GM12878 (cell line): ENCODE results near the gene RBM18. TPM values are rescaled to one million over a fixed set of nuclear protein-coding genes. Genes with fewer than 3 reads are reported as not detected.

Experiments used
- ATAC-seq: fragments of 200-7000 bp; cut with Tn5 transposase; 3 replicates; pipeline ENCODE4 v1.9.1; 2020; ENCODE audit warnings: mild to moderate bottlenecking, moderate library complexity
- BruUV-seq: library from RNA; stranded (reverse); fragments of 400-500 nt; replicated peaks from 2 replicates; lab custom pipeline; 2021; lab: Mats Ljungman, UMichigan
- CTCF ChIA-PET: fragments of 300-600 bp; sonication (Branson Sonifier 250); formaldehyde crosslinking; extraction: SDS; loops from one replicate; lab custom pipeline; 2021; ENCODE audit warnings: inconsistent platforms; lab: Yijun Ruan, JAX
- POLR2A ChIA-PET: fragments of 350-600 bp; formaldehyde crosslinking; extraction: SDS; loops from one replicate; lab custom pipeline; 2021; ENCODE audit warnings: inconsistent platforms; lab: Charles Lee
- RAD21 ChIA-PET: fragments of 300-600 bp; sonication (Branson Sonifier 250); formaldehyde crosslinking; loops from one replicate; lab custom pipeline; 2023; ENCODE audit warnings: antibody characterized with exemption; ENCODE audit not compliant: unreplicated experiment; lab: Charles Lee
- SMC1A ChIA-PET: fragments of 300-600 bp; sonication (Branson Sonifier 250); formaldehyde crosslinking; loops from one replicate; lab custom pipeline; 2023; ENCODE audit not compliant: unreplicated experiment, uncharacterized antibody; lab: Charles Lee
- DNase-seq: peaks from one replicate; pipeline ENCODE4 v3.0.0-alpha.2; 2011; ENCODE audit warnings: low read depth, low spot score
- FAIRE-seq: peaks from 3 replicates; lab custom pipeline; 2011; peaks lifted over from hg19 to GRCh38; lab: Jason Lieb, UNC
- H2AFZ ChIP-seq: 2 replicates; pipeline ENCODE4 v1.6.0; 2011; ENCODE audit warnings: low read depth, low read length, control low read depth; ENCODE audit not compliant: control insufficient read depth
- H3K27ac ChIP-seq: 2 replicates; pipeline ENCODE4 v1.5.1; 2011; ENCODE audit warnings: control low read depth; ENCODE audit not compliant: control insufficient read depth, insufficient read depth
- H3K27me3 ChIP-seq, 2 experiments: replicated peaks in 1 of 2; 2 replicates each; pipeline versions ENCODE4 v1.6.0 to v1.6.1; 2011; ENCODE audit warnings: low read length in 1 of 2; ENCODE audit not compliant: control insufficient read depth in 2 of 2, insufficient read depth in 2 of 2
- H3K36me3 ChIP-seq, 2 experiments: 2 replicates each; pipeline ENCODE4 v1.5.1; 2011; ENCODE audit warnings: low read length in 1 of 2; ENCODE audit not compliant: control insufficient read depth in 2 of 2, insufficient read depth in 2 of 2
- H3K4me1 ChIP-seq: 2 replicates; pipeline ENCODE4 v1.6.1; 2011; ENCODE audit warnings: mild to moderate bottlenecking, low read length, moderate library complexity, mixed read lengths; ENCODE audit not compliant: control insufficient read depth, insufficient read depth
- H3K4me2 ChIP-seq: 2 replicates; pipeline ENCODE4 v1.6.0; 2011; ENCODE audit warnings: control low read depth; ENCODE audit not compliant: control insufficient read depth, insufficient read depth
- H3K4me3 ChIP-seq: fragments of 200-600 bp; sonication (generic); 2 replicates; pipeline ENCODE4 v1.5.1; 2016
- H3K79me2 ChIP-seq: 2 replicates; pipeline ENCODE4 v1.6.0; 2011; ENCODE audit warnings: low read length; ENCODE audit not compliant: control insufficient read depth, insufficient read depth
- H3K9ac ChIP-seq: 2 replicates; pipeline ENCODE4 v1.8.0; 2011; ENCODE audit warnings: low read length, control low read depth, mixed read lengths; ENCODE audit not compliant: control insufficient read depth, insufficient read depth
- H3K9me3 ChIP-seq: replicated peaks from 3 replicates; pipeline ENCODE4 v1.5.1; 2011; ENCODE audit warnings: mild to moderate bottlenecking, low read length; ENCODE audit not compliant: control insufficient read depth, insufficient read depth
- H4K20me1 ChIP-seq: 2 replicates; pipeline ENCODE4 v1.6.0; 2011; ENCODE audit not compliant: control insufficient read depth, insufficient read depth
- CHD2 ChIP-seq: IDR thresholded peaks from 2 replicates; pipeline ENCODE4 v1.6.1; 2011; ENCODE audit warnings: low read depth, low read length, improper control_type of control experiment, borderline replicate concordance
- CHD4 ChIP-seq: fragments of 200-600 bp; sonication (generic); IDR thresholded peaks from 2 replicates; pipeline ENCODE4 v1.6.1; 2016; ENCODE audit warnings: mild to moderate bottlenecking
- EZH2 ChIP-seq: IDR thresholded peaks from 2 replicates; pipeline ENCODE4 v1.6.1; 2012; ENCODE audit warnings: low read depth, mild to moderate bottlenecking, control low read depth, inconsistent platforms, low read length, borderline replicate concordance; ENCODE audit not compliant: control insufficient read depth
- HCFC1 ChIP-seq: fragments of 150-350 bp; IDR thresholded peaks from 2 replicates; pipeline ENCODE4 v1.6.1; 2014; ENCODE audit warnings: low read length
- LARP7 ChIP-seq: fragments of 450-650 bp; IDR thresholded peaks from 2 replicates; pipeline ENCODE4 v1.6.1; 2017; ENCODE audit warnings: mild to moderate bottlenecking
- MYB ChIP-seq: fragments of 150-350 bp; IDR thresholded peaks from 2 replicates; pipeline ENCODE4 v1.6.1; 2014; ENCODE audit warnings: mild to moderate bottlenecking, low read depth, low read length, borderline replicate concordance
- POLR2AphosphoS2 ChIP-seq: IDR thresholded peaks from 2 replicates; pipeline ENCODE4 v1.6.1; 2011; ENCODE audit warnings: low read depth, mild to moderate bottlenecking, low read length, improper control_type of control experiment, moderate library complexity
- RBBP5 ChIP-seq: fragments of 200-600 bp; sonication (generic); conservative IDR thresholded peaks from 2 replicates; pipeline ENCODE4 v1.6.1; 2016
- SMARCA5 ChIP-seq: fragments of 450-650 bp; IDR thresholded peaks from 2 replicates; pipeline ENCODE4 v1.6.1; 2017; ENCODE audit warnings: mild to moderate bottlenecking
- SUPT20H ChIP-seq: IDR thresholded peaks from 2 replicates; pipeline ENCODE4 v1.6.1; 2011; ENCODE audit warnings: low read depth, mild to moderate bottlenecking, low read length, moderate library complexity, borderline replicate concordance; ENCODE audit not compliant: control insufficient read depth
- WGBS: methylation state at CpG from one replicate; pipeline ENCODE4 v1.1.6; 2016; ENCODE audit warnings: low lambda C conversion rate; ENCODE audit not compliant: insufficient replicate concordance, insufficient coverage; ENCODE audit errors: missing lambda C conversion rate; 5-methylcytosine and 5-hydroxymethylcytosine counted together
- in situ Hi-C: fragments of 300-500 bp; cut with MboI; formaldehyde crosslinking; loops from 9 replicates; pipeline ENCODE4 v1.14.3; 2018; ENCODE audit warnings: mixed read lengths
- intact Hi-C: fragments of 100-400 bp; cut with micrococcal nuclease; formaldehyde crosslinking; loops from one replicate; pipeline ENCODE4 v1.14.2; 2022; ENCODE audit not compliant: unreplicated experiment
- polyA plus RNA-seq, 11 experiments: library from polyadenylated mRNA; depleted of rRNA in 4 of 11; unstranded in 6 of 11; stranded (reverse) in 5 of 11; fragments of >200 nt; fragmentation: Nextera tagmentation in 4 of 11; fragmentation: Illumina TruSeq in 1 of 11; extraction: Ambion mirVana in 4 of 11; extraction: Trizol in 1 of 11; gene quantifications; 1 replicate in 1 of 11; 2 replicates in 10 of 11; pipeline versions ENCODE4 v1.2.1 to v1.2.3, GENCODE V29; 2011 to 2016; ENCODE audit warnings: inconsistent platforms in 2 of 11, missing spikeins in 2 of 11, low read depth in 1 of 11
- total RNA-seq, 4 experiments: library from RNA; depleted of rRNA in 3 of 4; stranded (reverse); fragments of >200 nt in 3 of 4; fragmentation: Illumina TruSeq in 1 of 4; extraction: Trizol in 1 of 4; gene quantifications; 2 replicates each; pipeline versions ENCODE4 v1.2.1 to v1.2.3, GENCODE V29; 2013 to 2021
- TF ChIP-seq, protein P1 (sequence below): fragments of 450-650 bp; IDR thresholded peaks from 2 replicates; pipeline ENCODE4 v1.6.1; 2016; ENCODE audit warnings: mild to moderate bottlenecking
- TF ChIP-seq, protein P2 (sequence below): IDR thresholded peaks from 2 replicates; pipeline ENCODE4 v1.6.1; 2012; ENCODE audit warnings: low read depth, low read length, improper control_type of control experiment

Gene RBM18
- total and polyA plus RNA-seq, 10 of the 15 experiments (the other 5 are each of a cell fraction or from before 2014, with no cell fraction given): 6.4 to 46.8 (median 30.4) TPM

GRCh38 chr9:122197882-122198281, 66.8 kb downstream of the RBM18 start:
- Histone ChIP-seq H3K9me3 (no peaks in the 10 kb centered on the region), H3K36me3 (no peaks in the 10 kb centered on the region), H3K27ac (no peak overlapping the region), H3K79me2 (no peaks in the 10 kb centered on the region), H3K4me3 (no peak overlapping the region), H3K4me1 (no peaks in the 10 kb centered on the region), H4K20me1 (no peaks in the 10 kb centered on the region), H3K9ac (no peak overlapping the region), H3K27me3 (no peaks in the 10 kb centered on the region), H2AFZ (no peak overlapping the region)
- ATAC-seq (no peak), FAIRE-seq (no peak), DNase-seq (no peak)
- no TSS peak for BruUV-seq
- 5% methylated on average over 4 of the region's 4 CpGs for WGBS
- SMC1A ChIA-PET: no interaction called here
- CTCF ChIA-PET: no interaction called here
- intact Hi-C loops: no loop called here
- in situ Hi-C loops: no loop called here
- TF ChIP-seq MYB: no peak
- no peak for TF ChIP-seq POLR2AphosphoS2
- no peak for TF ChIP-seq EZH2
- no peak for TF ChIP-seq CHD2
- TF ChIP-seq, protein P1, sequence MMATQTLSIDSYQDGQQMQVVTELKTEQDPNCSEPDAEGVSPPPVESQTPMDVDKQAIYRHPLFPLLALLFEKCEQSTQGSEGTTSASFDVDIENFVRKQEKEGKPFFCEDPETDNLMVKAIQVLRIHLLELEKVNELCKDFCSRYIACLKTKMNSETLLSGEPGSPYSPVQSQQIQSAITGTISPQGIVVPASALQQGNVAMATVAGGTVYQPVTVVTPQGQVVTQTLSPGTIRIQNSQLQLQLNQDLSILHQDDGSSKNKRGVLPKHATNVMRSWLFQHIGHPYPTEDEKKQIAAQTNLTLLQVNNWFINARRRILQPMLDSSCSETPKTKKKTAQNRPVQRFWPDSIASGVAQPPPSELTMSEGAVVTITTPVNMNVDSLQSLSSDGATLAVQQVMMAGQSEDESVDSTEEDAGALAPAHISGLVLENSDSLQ: no peak
- no peak for TF ChIP-seq LARP7
- TF ChIP-seq SMARCA5: no peak
- TF ChIP-seq RBBP5: no peak
- TF ChIP-seq SUPT20H: no peak
- TF ChIP-seq, protein P2, sequence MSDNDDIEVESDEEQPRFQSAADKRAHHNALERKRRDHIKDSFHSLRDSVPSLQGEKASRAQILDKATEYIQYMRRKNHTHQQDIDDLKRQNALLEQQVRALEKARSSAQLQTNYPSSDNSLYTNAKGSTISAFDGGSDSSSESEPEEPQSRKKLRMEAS: no peak
- TF ChIP-seq CHD4: no peak
- no peak for TF ChIP-seq HCFC1
- TF ChIP-seq, all 136 proteins: peak for 0
- no peak overlapping the region for H3K4me2 ChIP-seq
- POLR2A ChIA-PET: no interaction called here
- RAD21 ChIA-PET: no interaction called here
